IMR-90 (cell line): ENCODE data around the gene SURF4. TPM values are rescaled to one million over a fixed set of nuclear protein-coding genes. Genes with fewer than 3 reads are reported as not detected.

Experiments
- ATAC-seq: fragments of 200-7000 bp; cut with Tn5 transposase; 2 replicates; pipeline ENCODE4 v1.9.1; 2020; ENCODE audit warnings: low read depth, mild to moderate bottlenecking, moderate library complexity
- BruUV-seq: library from RNA; stranded (reverse); fragments of 400-500 nt; replicated peaks from 2 replicates; lab custom pipeline; 2021; lab: Mats Ljungman, UMichigan
- CTCF ChIA-PET: fragments of 300-600 bp; formaldehyde crosslinking; extraction: SDS; loops from one replicate; lab custom pipeline; 2021; ENCODE audit warnings: antibody characterized with exemption; lab: Yijun Ruan, JAX
- POLR2A ChIA-PET: fragments of 300-600 bp; sonication (Branson Sonifier 250); formaldehyde crosslinking; loops from one replicate; lab custom pipeline; 2022; ENCODE audit warnings: antibody characterized with exemption; ENCODE audit not compliant: unreplicated experiment; lab: Charles Lee
- DNase-seq: peaks from one replicate; pipeline ENCODE4 v3.0.0; 2013
- H2AFZ ChIP-seq: replicated peaks from 2 replicates; pipeline ENCODE3; 2013; ENCODE audit warnings: low read length, mild to moderate bottlenecking; ENCODE audit not compliant: poor library complexity
- H2AK5ac ChIP-seq: 2 replicates; pipeline ENCODE4 v1.6.1; 2013; ENCODE audit warnings: low read depth, low read length, inconsistent platforms
- H2AK9ac ChIP-seq: replicated peaks from 2 replicates; pipeline ENCODE3; 2013; ENCODE audit warnings: mild to moderate bottlenecking, low read depth, low read length, moderate library complexity; ENCODE audit not compliant: poor library complexity
- H2BK120ac ChIP-seq: 2 replicates; pipeline ENCODE4 v1.6.1; 2013; ENCODE audit warnings: low read depth, low read length, inconsistent platforms
- H2BK15ac ChIP-seq: 3 replicates; pipeline ENCODE4 v1.6.1; 2013; ENCODE audit warnings: low read depth, low read length, inconsistent platforms
- H2BK20ac ChIP-seq: 2 replicates; pipeline ENCODE4 v1.6.1; 2013; ENCODE audit warnings: low read depth, mild to moderate bottlenecking, inconsistent platforms, low read length, moderate library complexity
- H2BK5ac ChIP-seq: 2 replicates; pipeline ENCODE4 v1.6.1; 2013; ENCODE audit warnings: mild to moderate bottlenecking, low read depth, low read length, inconsistent platforms; ENCODE audit not compliant: poor library complexity, severe bottlenecking
- H3K14ac ChIP-seq: replicated peaks from 2 replicates; pipeline ENCODE4 v1.6.1; 2013; ENCODE audit warnings: low read depth, low read length, inconsistent platforms
- H3K18ac ChIP-seq: 2 replicates; pipeline ENCODE4 v1.6.1; 2013; ENCODE audit warnings: low read depth, low read length, control low read depth
- H3K23ac ChIP-seq: 2 replicates; pipeline ENCODE4 v1.6.1; 2013; ENCODE audit warnings: low read depth, low read length, inconsistent platforms
- H3K27ac ChIP-seq: 2 replicates; pipeline ENCODE4 v1.5.1; 2013; ENCODE audit warnings: mild to moderate bottlenecking, control low read depth, low read length; ENCODE audit not compliant: insufficient read depth
- H3K27me3 ChIP-seq: 2 replicates; pipeline ENCODE4 v1.6.1; 2013; ENCODE audit warnings: low read length; ENCODE audit not compliant: control insufficient read depth, insufficient read depth
- H3K36me3 ChIP-seq: 2 replicates; pipeline ENCODE4 v1.6.1; 2013; ENCODE audit warnings: low read length, mixed read lengths; ENCODE audit not compliant: control insufficient read depth, insufficient read depth
- H3K4ac ChIP-seq: 2 replicates; pipeline ENCODE4 v1.6.1; 2013; ENCODE audit warnings: low read depth, low read length, inconsistent platforms
- H3K4me1 ChIP-seq: 2 replicates; pipeline ENCODE4 v1.6.1; 2013; ENCODE audit warnings: low read length, mixed read lengths; ENCODE audit not compliant: control insufficient read depth, insufficient read depth
- H3K4me2 ChIP-seq: 2 replicates; pipeline ENCODE4 v1.6.1; 2013; ENCODE audit warnings: low read depth, mild to moderate bottlenecking, control low read depth, low read length, moderate library complexity
- H3K4me3 ChIP-seq: 2 replicates; pipeline ENCODE4 v1.5.1; 2013; ENCODE audit warnings: low read depth, mild to moderate bottlenecking, control low read depth, low read length, moderate library complexity; ENCODE audit not compliant: insufficient read depth
- H3K56ac ChIP-seq: 2 replicates; pipeline ENCODE4 v1.6.1; 2013; ENCODE audit warnings: low read length, inconsistent platforms; ENCODE audit not compliant: insufficient read depth; ENCODE audit errors: extremely low read depth
- H3K79me1 ChIP-seq, 2 experiments: 2 replicates each; pipeline ENCODE4 v1.6.1; 2013; ENCODE audit warnings: low read length in 2 of 2, inconsistent platforms in 1 of 2, low read depth in 1 of 2
- H3K9ac ChIP-seq: 2 replicates; pipeline ENCODE4 v1.6.1; 2013; ENCODE audit warnings: low read depth, low read length, control low read depth
- H3K9me1 ChIP-seq: 2 replicates; pipeline ENCODE4 v1.6.1; 2013; ENCODE audit warnings: low read length, inconsistent platforms; ENCODE audit not compliant: insufficient read depth
- H3K9me3 ChIP-seq: 2 replicates; pipeline ENCODE4 v1.6.1; 2013; ENCODE audit warnings: low read length; ENCODE audit not compliant: control insufficient read depth, insufficient read depth
- H4K20me1 ChIP-seq: 2 replicates; pipeline ENCODE4 v1.6.1; 2013; ENCODE audit warnings: low read length, inconsistent platforms; ENCODE audit not compliant: insufficient read depth
- H4K5ac ChIP-seq: 2 replicates; pipeline ENCODE4 v1.6.1; 2013; ENCODE audit warnings: mild to moderate bottlenecking, low read depth, low read length, control low read depth
- H4K8ac ChIP-seq, 2 experiments: 2 replicates each; pipeline ENCODE4 v1.6.1; 2013; ENCODE audit warnings: low read depth in 2 of 2, low read length in 2 of 2, control low read depth in 1 of 2, inconsistent platforms in 1 of 2
- H4K91ac ChIP-seq: 2 replicates; pipeline ENCODE4 v1.6.1; 2013; ENCODE audit warnings: low read depth, low read length, inconsistent platforms; ENCODE audit not compliant: insufficient read depth
- BHLHE40 ChIP-seq: fragments of 150-350 bp; IDR thresholded peaks from 2 replicates; pipeline ENCODE4 v1.6.1; 2016; ENCODE audit warnings: mild to moderate bottlenecking, low read depth, low read length
- CEBPB ChIP-seq: IDR thresholded peaks from 2 replicates; pipeline ENCODE4 v1.6.1; 2012; ENCODE audit warnings: low read depth, low read length, improper control_type of control experiment
- CHD1 ChIP-seq: IDR thresholded peaks from 2 replicates; pipeline ENCODE4 v1.6.1; 2012; ENCODE audit warnings: low read depth, low read length, improper control_type of control experiment
- CTCF ChIP-seq: conservative IDR thresholded peaks from 2 replicates; pipeline ENCODE4 v1.5.1; 2012; ENCODE audit warnings: mild to moderate bottlenecking, low read depth, low read length, improper control_type of control experiment
- ELK1 ChIP-seq: fragments of 150-350 bp; IDR thresholded peaks from 2 replicates; pipeline ENCODE4 v1.6.1; 2016; ENCODE audit warnings: low read depth, mild to moderate bottlenecking, low read length, moderate library complexity, borderline replicate concordance
- FOS ChIP-seq: fragments of 150-350 bp; IDR thresholded peaks from 2 replicates; pipeline ENCODE4 v1.6.1; 2016; ENCODE audit warnings: low read depth, low read length
- MAFK ChIP-seq: IDR thresholded peaks from 2 replicates; pipeline ENCODE4 v1.6.1; 2012; ENCODE audit warnings: low read depth, low read length, improper control_type of control experiment
- MAZ ChIP-seq: IDR thresholded peaks from 2 replicates; pipeline ENCODE4 v1.6.1; 2012; ENCODE audit warnings: low read depth, mild to moderate bottlenecking, low read length, improper control_type of control experiment, moderate library complexity, borderline replicate concordance
- MXI1 ChIP-seq: IDR thresholded peaks from 2 replicates; pipeline ENCODE4 v1.6.1; 2012; ENCODE audit warnings: low read depth, mild to moderate bottlenecking, low read length, moderate library complexity, borderline replicate concordance
- NFE2L2 ChIP-seq: fragments of 150-350 bp; IDR thresholded peaks from 2 replicates; pipeline ENCODE4 v1.6.1; 2016; ENCODE audit warnings: low read depth, mild to moderate bottlenecking, low read length
- POLR2A ChIP-seq: IDR thresholded peaks from 2 replicates; pipeline ENCODE4 v1.6.1; 2012; ENCODE audit warnings: mild to moderate bottlenecking, low read depth, low read length
- RAD21 ChIP-seq: IDR thresholded peaks from 2 replicates; pipeline ENCODE4 v1.6.1; 2012; ENCODE audit warnings: low read length, improper control_type of control experiment
- RCOR1 ChIP-seq: IDR thresholded peaks from 2 replicates; pipeline ENCODE4 v1.6.1; 2012; ENCODE audit warnings: mild to moderate bottlenecking, low read length, improper control_type of control experiment; ENCODE audit not compliant: insufficient replicate concordance
- RFX5 ChIP-seq: IDR thresholded peaks from 2 replicates; pipeline ENCODE4 v1.8.0; 2012; ENCODE audit warnings: low read depth, mild to moderate bottlenecking, low read length, moderate library complexity
- SMC3 ChIP-seq: fragments of 150-350 bp; IDR thresholded peaks from 2 replicates; pipeline ENCODE4 v1.6.1; 2016; ENCODE audit warnings: low read depth, mild to moderate bottlenecking, antibody characterized with exemption, low read length, moderate library complexity
- USF2 ChIP-seq: fragments of 150-350 bp; IDR thresholded peaks from 2 replicates; pipeline ENCODE4 v1.6.1; 2017; ENCODE audit warnings: mild to moderate bottlenecking, antibody characterized with exemption, low read length, low read depth
- WGBS, 2 experiments: methylation state at CpG; one replicate each; pipeline versions ENCODE4 v1.1.5 to v1.1.7; 2013; ENCODE audit warnings: missing lambda C conversion rate in 2 of 2; ENCODE audit not compliant: insufficient read length in 1 of 2; ENCODE audit errors: extremely low coverage in 2 of 2; 5-methylcytosine and 5-hydroxymethylcytosine counted together
- dilution Hi-C: fragments of 300-500 bp; cut with HindIII; formaldehyde crosslinking; loops from one replicate; pipeline ENCODE4 v1.14.3; 2018; ENCODE audit warnings: low sequenced_read_pairs; ENCODE audit not compliant: unreplicated experiment
- in situ Hi-C: fragments of 300-500 bp; cut with MboI; formaldehyde crosslinking; loops from 3 replicates; pipeline ENCODE4 v1.14.3; 2019; ENCODE audit warnings: low sequenced_read_pairs, inconsistent platforms, mixed read lengths
- intact Hi-C: fragments of 100-400 bp; cut with micrococcal nuclease; formaldehyde crosslinking; loops from 2 replicates; pipeline ENCODE4 v1.10.0; 2022
- polyA plus RNA-seq, 3 experiments: library from polyadenylated mRNA; depleted of rRNA; stranded (reverse); fragments of >200 nt; gene quantifications; 2 replicates each; pipeline ENCODE4 v1.2.3, GENCODE V29; 2012; ENCODE audit warnings: low replicate concordance in 1 of 3
- total RNA-seq: library from RNA; depleted of rRNA; stranded (reverse); fragments of >200 nt; gene quantifications from 2 replicates; pipeline ENCODE4 v1.2.3, GENCODE V29; 2012

The SURF4 gene
- total and polyA plus RNA-seq, 2 of the 4 experiments (the other 2 are of a cell fraction), result 307 to 532 TPM

GRCh38 chr9:133369933-133370332, 5.9 kb downstream of the SURF4 start:
- no peaks in the 10 kb centered on the region for H3K27me3 ChIP-seq
- ATAC-seq, result no peak
- peaks cover 73% of the 10 kb centered on the region for H3K36me3 ChIP-seq
- H3K56ac ChIP-seq, result no peak overlapping the region
- no peak overlapping the region for H2BK15ac ChIP-seq
- 83% methylated on average over 4 of the region's 7 CpGs; no CpG with 5 or more reads in 1 of the 2 experiments for WGBS, 2 experiments
- peaks cover 20 to 65% of the 10 kb centered on the region in 2 experiments for H3K79me1 ChIP-seq
- no peak overlapping the region for H2AK5ac ChIP-seq
- dilution Hi-C loops (no loop called here), intact Hi-C loops (no loop called here), in situ Hi-C loops (no loop called here)
- H4K91ac ChIP-seq, result no peak overlapping the region
- BruUV-seq, result no TSS peak
- no peak overlapping the region for H2BK5ac ChIP-seq
- DNase-seq, result no peak
- peaks cover 99% of the 10 kb centered on the region for H4K20me1 ChIP-seq
- TF ChIP-seq RAD21 (no peak), SMC3 (no peak), USF2 (no peak), BHLHE40 (no peak), FOS (no peak), CTCF (no peak), MAZ (no peak), MXI1 (no peak), RFX5 (no peak), CHD1 (no peak), NFE2L2 (no peak), CEBPB (no peak), POLR2A (no peak), RCOR1 (no peak), ELK1 (no peak), MAFK (no peak)
- no peak overlapping the region for H2BK120ac ChIP-seq
- H3K9me3 ChIP-seq, result no peaks in the 10 kb centered on the region
- ChIA-PET CTCF (no interaction called here), POLR2A (no interaction called here)
- no peak overlapping the region for H3K27ac ChIP-seq
- no peak overlapping the region for H3K4me3 ChIP-seq
- H3K4me2 ChIP-seq, result no peak overlapping the region
- no peak overlapping the region for H3K9ac ChIP-seq
- H3K23ac ChIP-seq, result no peak overlapping the region
- H3K18ac ChIP-seq, result no peak overlapping the region
- H2AFZ ChIP-seq, result no peak overlapping the region
- no peak overlapping the region for H4K5ac ChIP-seq
- no peak overlapping the region for H3K4ac ChIP-seq
- no peak overlapping the region for H4K8ac ChIP-seq
- no peak overlapping the region for H2AK9ac ChIP-seq
- peaks cover 12% of the 10 kb centered on the region for H3K4me1 ChIP-seq
- H2BK20ac ChIP-seq, result no peak overlapping the region
- peaks cover 32% of the 10 kb centered on the region for H3K9me1 ChIP-seq
- H3K14ac ChIP-seq, result no peak overlapping the region
